HEK293 (cell line): ENCODE data around the gene SLC7A10.

Source experiments
- AEBP2 ChIP-seq: fragments of 450-650 bp; formaldehyde crosslinking; IDR thresholded peaks from 2 replicates; pipeline ENCODE4 v1.5.1; 2016; ENCODE audit warnings: missing biosample characterization, missing genetic modification characterization, borderline replicate concordance
- KLF7 ChIP-seq: fragments of 450-650 bp; formaldehyde crosslinking; IDR thresholded peaks from 2 replicates; pipeline ENCODE4 v1.5.1; 2016; ENCODE audit warnings: missing biosample characterization, missing genetic modification characterization, borderline replicate concordance
- OVOL3 ChIP-seq: fragments of 450-650 bp; formaldehyde crosslinking; IDR thresholded peaks from 2 replicates; pipeline ENCODE4 v1.5.1; 2016; ENCODE audit warnings: missing biosample characterization, missing genetic modification characterization
- PRDM2 ChIP-seq: fragments of 450-650 bp; formaldehyde crosslinking; IDR thresholded peaks from 2 replicates; pipeline ENCODE4 v1.5.1; 2016; ENCODE audit warnings: missing biosample characterization, missing genetic modification characterization, borderline replicate concordance
- RBAK ChIP-seq: fragments of 450-650 bp; formaldehyde crosslinking; IDR thresholded peaks from 2 replicates; pipeline ENCODE4 v1.5.1; 2016; ENCODE audit warnings: missing biosample characterization, missing genetic modification characterization
- REPIN1 ChIP-seq: fragments of 450-650 bp; formaldehyde crosslinking; IDR thresholded peaks from 2 replicates; pipeline ENCODE4 v1.5.1; 2017; ENCODE audit warnings: missing biosample characterization, missing genetic modification characterization, low read depth
- WT1 ChIP-seq: fragments of 450-650 bp; formaldehyde crosslinking; IDR thresholded peaks from 2 replicates; pipeline ENCODE4 v1.5.1; 2016; ENCODE audit warnings: missing biosample characterization, missing genetic modification characterization
- ZBTB1 ChIP-seq: fragments of 450-650 bp; formaldehyde crosslinking; IDR thresholded peaks from 2 replicates; pipeline ENCODE4 v1.5.1; 2016; ENCODE audit warnings: missing biosample characterization, missing genetic modification characterization
- ZBTB8A ChIP-seq: fragments of 450-650 bp; formaldehyde crosslinking; IDR thresholded peaks from 2 replicates; pipeline ENCODE4 v1.5.1; 2016; ENCODE audit warnings: missing biosample characterization, missing genetic modification characterization
- ZFP3 ChIP-seq: fragments of 450-650 bp; formaldehyde crosslinking; IDR thresholded peaks from 2 replicates; pipeline ENCODE4 v1.5.1; 2016; ENCODE audit warnings: low read depth, missing biosample characterization, missing genetic modification characterization
- ZFP37 ChIP-seq: fragments of 450-650 bp; formaldehyde crosslinking; IDR thresholded peaks from 2 replicates; pipeline ENCODE4 v1.5.1; 2016; ENCODE audit warnings: missing biosample characterization, missing genetic modification characterization
- ZNF121 ChIP-seq: fragments of 450-650 bp; formaldehyde crosslinking; IDR thresholded peaks from 2 replicates; pipeline ENCODE4 v1.5.1; 2016; ENCODE audit warnings: missing biosample characterization, missing genetic modification characterization
- ZNF140 ChIP-seq: fragments of 450-650 bp; formaldehyde crosslinking; IDR thresholded peaks from 2 replicates; pipeline ENCODE4 v1.5.1; 2016; ENCODE audit warnings: missing biosample characterization, missing genetic modification characterization
- ZNF146 ChIP-seq: fragments of 450-650 bp; formaldehyde crosslinking; IDR thresholded peaks from 2 replicates; pipeline ENCODE4 v1.5.1; 2016; ENCODE audit warnings: missing biosample characterization, missing genetic modification characterization
- ZNF148 ChIP-seq: fragments of 450-650 bp; formaldehyde crosslinking; IDR thresholded peaks from 2 replicates; pipeline ENCODE4 v1.5.0; 2017; ENCODE audit warnings: missing biosample characterization, missing genetic modification characterization, borderline replicate concordance
- ZNF24 ChIP-seq: fragments of 450-650 bp; formaldehyde crosslinking; IDR thresholded peaks from 2 replicates; pipeline ENCODE4 v1.5.1; 2016; ENCODE audit warnings: missing biosample characterization, missing genetic modification characterization
- ZNF280C ChIP-seq: fragments of 450-650 bp; formaldehyde crosslinking; IDR thresholded peaks from 2 replicates; pipeline ENCODE4 v1.5.1; 2016; ENCODE audit warnings: missing biosample characterization, missing genetic modification characterization
- ZNF292 ChIP-seq: fragments of 450-650 bp; formaldehyde crosslinking; IDR thresholded peaks from 2 replicates; pipeline ENCODE4 v1.5.1; 2016; ENCODE audit warnings: low read depth, missing biosample characterization, missing genetic modification characterization, borderline replicate concordance
- ZNF341 ChIP-seq: fragments of 450-650 bp; formaldehyde crosslinking; IDR thresholded peaks from 2 replicates; pipeline ENCODE4; 2016; ENCODE audit warnings: low read depth, missing biosample characterization, missing genetic modification characterization
- ZNF404 ChIP-seq: fragments of 450-650 bp; formaldehyde crosslinking; IDR thresholded peaks from 2 replicates; pipeline ENCODE4 v1.5.1; 2017; ENCODE audit warnings: missing biosample characterization, missing genetic modification characterization
- ZNF433 ChIP-seq: fragments of 450-650 bp; formaldehyde crosslinking; IDR thresholded peaks from 2 replicates; pipeline ENCODE4 v1.5.1; 2016; ENCODE audit warnings: missing biosample characterization, missing genetic modification characterization, low read depth
- ZNF530 ChIP-seq: fragments of 450-650 bp; formaldehyde crosslinking; IDR thresholded peaks from 2 replicates; pipeline ENCODE4 v1.5.1; 2016; ENCODE audit warnings: low read depth, missing biosample characterization, missing genetic modification characterization
- ZNF555 ChIP-seq: fragments of 450-650 bp; formaldehyde crosslinking; conservative IDR thresholded peaks from 2 replicates; pipeline ENCODE4 v1.5.1; 2017; ENCODE audit warnings: missing biosample characterization, mild to moderate bottlenecking, missing genetic modification characterization, inconsistent platforms
- ZNF623 ChIP-seq: fragments of 450-650 bp; formaldehyde crosslinking; IDR thresholded peaks from 2 replicates; pipeline ENCODE4 v1.5.1; 2016; ENCODE audit warnings: missing biosample characterization, missing genetic modification characterization
- ZNF692 ChIP-seq: fragments of 450-650 bp; formaldehyde crosslinking; IDR thresholded peaks from 2 replicates; pipeline ENCODE4 v1.5.1; 2016; ENCODE audit warnings: missing biosample characterization, missing genetic modification characterization
- ZNF830 ChIP-seq: fragments of 450-650 bp; IDR thresholded peaks from 2 replicates; pipeline ENCODE4 v1.5.0; 2018; ENCODE audit warnings: missing biosample characterization, missing genetic modification characterization, low read depth, mild to moderate bottlenecking, moderate library complexity
- ZSCAN23 ChIP-seq: fragments of 450-650 bp; formaldehyde crosslinking; IDR thresholded peaks from 2 replicates; pipeline ENCODE4 v1.5.1; 2016; ENCODE audit warnings: missing biosample characterization, missing genetic modification characterization

The SLC7A10 gene

GRCh38 chr19:33159149-33159548, 66.5 kb downstream of the SLC7A10 start (continued):
- peak; percentile 89 for TF ChIP-seq ZBTB1
- TF ChIP-seq ZNF24 (tag by site-specific recombination), result peak; percentile 65; the same call in 1 of the 2 replicates
- TF ChIP-seq ZNF140 (tag by site-specific recombination), result peak; percentile 99
- TF ChIP-seq KLF7, result peak; percentile 82; the same call in 1 of the 2 replicates
- TF ChIP-seq OVOL3 (tag by site-specific recombination), result peak; percentile 87; the same call in 1 of the 2 replicates
- peak; percentile 61; the same call in 1 of the 2 replicates for TF ChIP-seq REPIN1 (tag by site-specific recombination)
- peak; percentile 100 for TF ChIP-seq ZNF555 (tag by site-specific recombination)
- no peak for TF ChIP-seq PRDM2
- peak; percentile 94 for TF ChIP-seq ZNF623
- TF ChIP-seq ZFP3 (tag by site-specific recombination), result peak; percentile 72
- TF ChIP-seq ZNF146, result peak; percentile 27; the same call in 1 of the 2 replicates
- TF ChIP-seq ZNF148, result no peak
- TF ChIP-seq ZNF692, result 0 out of 2 replicates have a peak, but pooled peaks have one; percentile 33
- no peak for TF ChIP-seq ZNF830 (tag by site-specific recombination)
- TF ChIP-seq ZNF530 (tag by site-specific recombination), result peak; percentile 85
- peak; percentile 99 for TF ChIP-seq ZNF433 (tag by site-specific recombination)
- no peak for TF ChIP-seq ZNF280C (tag by site-specific recombination)
- peak; percentile 99; the same call in 1 of the 2 replicates for TF ChIP-seq AEBP2
- TF ChIP-seq RBAK, result peak; percentile 82
- peak; percentile 23; the same call in 1 of the 2 replicates for TF ChIP-seq WT1 (tag by site-specific recombination)
- peak; percentile 99 for TF ChIP-seq ZNF292 (tag by site-specific recombination)
- TF ChIP-seq ZNF341 (tag by site-specific recombination), result peak; percentile 75
- peak; percentile 83 for TF ChIP-seq ZNF121 (tag by site-specific recombination)
- TF ChIP-seq ZBTB8A (tag by site-specific recombination), result peak; percentile 95
- TF ChIP-seq ZSCAN23, result 0 out of 2 replicates have a peak, but pooled peaks have one; percentile 72
- TF ChIP-seq ZFP37 (tag by site-specific recombination), result peak; percentile 94
- TF ChIP-seq ZNF404, result peak; percentile 85
